SK-N-MC (cell line): Measurements from ENCODE around the gene TMEM120A.

ENCODE experiments used
- EZH2 ChIP-seq: fragments of 200-600 bp; sonication (generic); IDR thresholded peaks from one replicate; pipeline ENCODE4 v1.6.1; 2017; ENCODE audit warnings: antibody characterized with exemption
- FOXP2 ChIP-seq: optimal IDR thresholded peaks from 2 replicates; pipeline ENCODE3; 2011; ENCODE audit warnings: mild to moderate bottlenecking, moderate library complexity; ENCODE audit not compliant: insufficient read depth; ENCODE audit errors: extremely low read length, control extremely low read depth
- POLR2AphosphoS5 ChIP-seq: IDR thresholded peaks from 2 replicates; pipeline ENCODE4 v1.6.1; 2012; ENCODE audit warnings: mild to moderate bottlenecking, low read depth, low read length, borderline replicate concordance

DNA sequence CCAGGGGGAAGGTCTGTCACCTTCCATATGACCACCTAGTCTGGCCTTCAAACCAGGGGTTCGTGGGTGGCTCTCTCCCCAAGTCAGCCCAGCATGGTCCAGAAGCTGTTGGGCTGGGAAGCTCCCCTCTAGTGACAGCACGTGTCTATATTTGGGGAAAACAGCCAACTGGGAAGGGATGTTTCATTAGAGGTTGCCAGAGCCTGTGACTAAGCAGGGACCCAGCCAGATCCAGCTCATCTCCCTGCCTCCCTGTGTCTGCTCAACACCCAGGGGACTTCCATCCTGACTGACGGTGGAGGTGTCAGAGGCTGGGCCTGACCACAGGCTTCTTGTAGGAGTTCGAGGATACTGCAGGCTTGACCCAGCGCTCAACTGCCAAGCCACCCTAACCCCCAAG lies 42.9 kb upstream of the TMEM120A start:
- TF ChIP-seq POLR2AphosphoS5 (no peak), FOXP2 (no peak), EZH2 (no peak)
